ENCODE results near the gene ATR. TPM values are rescaled to one million over a fixed set of nuclear protein-coding genes. Genes with fewer than 3 reads are reported as not detected.
"Not testable (repeated sequence)": the region's sequence is repeated elsewhere in the genome, so short reads cannot be mapped to it uniquely, and the experiment has no call there.

The ATR gene
- total RNA-seq, 2 donors from 2014 or later, result 18.2 to 18.8 TPM

GRCh38 chr3:142574665-142575064, 3.9 kb downstream of the ATR start:
- H3K27me3 ChIP-seq, result no peaks in the 10 kb centered on the region
- no peak overlapping the region for H3K4me3 ChIP-seq
- H3K27ac ChIP-seq, result no peak overlapping the region
- DNase-seq (no peak), ATAC-seq (no peak)
- peaks cover 18% of the 10 kb centered on the region for H3K4me1 ChIP-seq
- H3K9me3 ChIP-seq, result no peaks in the 10 kb centered on the region
- TF ChIP-seq CTCF (IDR thresholded peaks at IDR 0.05) (no peak), POLR2A (IDR thresholded peaks at IDR 0.05) (no peak)
- 50 to 59% methylated on average over 1 of the region's 1 CpG for WGBS, 2 donors
- no peaks in the 10 kb centered on the region for H3K36me3 ChIP-seq (replicated peaks in 1 of 2; ENCODE audit: insufficient read depth in 1 of 2, low read depth in 2 of 2)
- intact Hi-C loops (cut with DNase I), result no loop called here

DNA sequence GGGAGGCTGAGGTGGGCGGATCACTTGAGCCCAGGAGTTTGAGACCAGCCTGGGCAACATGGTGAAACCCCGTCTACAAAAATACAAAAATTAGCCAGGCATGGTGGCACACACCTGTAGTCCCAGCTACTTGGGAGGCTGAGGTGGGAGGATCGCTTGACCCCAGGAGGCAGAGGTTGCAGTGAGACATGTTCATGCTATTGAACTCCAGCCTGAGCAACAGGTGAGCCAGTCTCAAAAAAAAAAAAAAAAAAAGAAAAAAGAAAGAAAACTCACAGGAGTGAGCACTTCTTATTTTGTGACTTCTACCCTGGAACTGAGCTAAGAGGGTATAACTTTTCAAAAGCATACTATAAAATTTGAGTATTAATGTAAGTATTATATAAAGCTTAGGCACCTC, 4.3 kb downstream of the ATR start:
- H3K27ac ChIP-seq; H3K9me3 ChIP-seq; intact Hi-C loops (cut with DNase I); ATAC-seq; H3K4me3 ChIP-seq; H3K27me3 ChIP-seq; DNase-seq; H3K36me3 ChIP-seq (replicated peaks in 1 of 2; ENCODE audit: insufficient read depth in 1 of 2, low read depth in 2 of 2): not testable (repeated sequence)
- H3K4me1 ChIP-seq, result peaks cover 14% of the 10 kb centered on the region
- 90% methylated on average over 3 of the region's 3 CpGs for WGBS, 2 donors

GRCh38 chr3:142569422-142569821, 9.1 kb downstream of the ATR start:
- H3K27ac ChIP-seq; H3K27me3 ChIP-seq; H3K4me1 ChIP-seq; H3K4me3 ChIP-seq; DNase-seq; H3K9me3 ChIP-seq; H3K36me3 ChIP-seq (replicated peaks in 1 of 2; ENCODE audit: insufficient read depth in 1 of 2, low read depth in 2 of 2); ATAC-seq; intact Hi-C loops (cut with DNase I): not testable (repeated sequence)
- 89 to 100% methylated on average over 3 of the region's 3 CpGs for WGBS, 2 donors

DNA sequence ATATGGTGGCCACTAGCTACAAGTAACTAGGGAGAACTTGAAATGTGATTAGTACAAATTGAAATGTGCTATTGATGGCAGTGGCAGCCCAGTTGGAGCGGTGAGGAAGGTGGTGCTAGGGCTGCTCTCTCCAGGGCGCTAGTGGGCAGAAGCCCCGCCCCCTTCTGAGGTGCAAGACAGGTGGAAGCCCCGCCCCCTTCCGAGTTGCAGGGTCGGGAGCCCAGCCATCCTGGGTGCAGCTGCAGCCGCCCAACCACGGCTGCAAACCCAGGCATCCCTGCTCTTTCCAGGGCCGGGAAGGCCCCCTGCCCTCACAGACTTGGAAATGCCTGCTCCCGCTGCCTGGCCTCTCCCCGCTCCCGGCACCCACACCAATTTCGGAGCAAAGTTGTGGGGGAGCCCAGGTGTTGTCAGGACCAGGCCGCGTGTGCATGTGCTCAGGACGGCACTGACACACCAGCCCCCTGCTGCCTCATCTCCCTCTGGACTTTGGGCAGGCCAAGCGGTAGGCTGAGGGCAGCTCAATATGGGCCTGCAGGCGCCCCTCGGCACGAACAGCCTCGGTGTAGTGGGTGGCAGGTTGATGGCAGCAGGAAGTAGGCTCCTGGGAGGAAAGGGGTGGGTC, 10.0 kb downstream of the ATR start:
- H3K27ac ChIP-seq, result no peak overlapping the region
- H3K36me3 ChIP-seq (replicated peaks in 1 of 2; ENCODE audit: insufficient read depth in 1 of 2, low read depth in 2 of 2), result peaks cover 0 to 5% of the 10 kb centered on the region in 2 donors
- no peaks in the 10 kb centered on the region for H3K27me3 ChIP-seq
- H3K4me1 ChIP-seq, result no peaks in the 10 kb centered on the region
- H3K9me3 ChIP-seq, result no peaks in the 10 kb centered on the region
- H3K4me3 ChIP-seq, result no peak overlapping the region
- TF ChIP-seq CTCF (IDR thresholded peaks at IDR 0.05) (no peak), POLR2A (IDR thresholded peaks at IDR 0.05) (no peak)
- DNase-seq (no peak), ATAC-seq (no peak)
- intact Hi-C loops (cut with DNase I), result no loop called here
- WGBS, 2 donors, result 85 to 89% methylated on average over 15 to 21 of the region's 21 CpGs

- no peak overlapping the region for H3K27ac ChIP-seq
- 79 to 81% methylated on average over 3 of the region's 3 CpGs for WGBS, 2 donors
- no peak overlapping the region for H3K4me3 ChIP-seq
- TF ChIP-seq POLR2A (IDR thresholded peaks at IDR 0.05) (no peak), CTCF (IDR thresholded peaks at IDR 0.05) (no peak)
- peaks cover 0 to 8% of the 10 kb centered on the region in 2 donors for H3K36me3 ChIP-seq (replicated peaks in 1 of 2; ENCODE audit: insufficient read depth in 1 of 2, low read depth in 2 of 2)
- H3K9me3 ChIP-seq, result no peaks in the 10 kb centered on the region
- no peak for DNase-seq
- H3K4me1 ChIP-seq, result no peaks in the 10 kb centered on the region
- intact Hi-C loops (cut with DNase I), result no loop called here
- H3K27me3 ChIP-seq, result no peaks in the 10 kb centered on the region
- ATAC-seq, result no peak
Measured at GRCh38 chr3:142566096-142566495, 12.4 kb downstream of the ATR start.

DNA sequence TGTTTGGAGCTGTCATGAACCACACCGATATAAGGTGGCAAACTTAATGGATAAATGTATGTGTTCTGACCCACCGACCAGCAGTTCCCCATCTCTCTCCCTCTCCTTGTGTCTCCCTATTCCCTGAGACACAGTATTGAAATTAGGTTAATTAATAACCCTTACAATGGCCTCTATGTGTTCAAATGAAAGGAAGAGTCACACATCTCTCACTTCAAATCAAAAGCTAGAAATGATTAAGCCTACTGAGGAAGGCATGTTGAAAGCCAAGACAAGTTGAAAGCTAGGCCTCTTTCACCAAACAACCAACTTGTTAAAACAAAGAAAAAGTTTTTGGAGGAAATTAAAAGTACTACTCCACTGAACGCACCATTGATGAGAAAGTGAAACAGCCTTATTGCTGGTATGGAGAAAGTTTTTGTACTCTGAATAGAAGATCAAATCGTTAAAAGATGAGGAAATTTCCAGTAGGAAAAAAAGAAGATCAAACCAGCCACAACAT, 15.0 kb downstream of the ATR start:
- WGBS, 2 donors, result 69 to 70% methylated on average over 4 of the region's 4 CpGs

More for the DNA sequence above, 15.0 kb downstream of the ATR start:
- Histone ChIP-seq H3K4me3 (no peak overlapping the region), H3K36me3 (replicated peaks in 1 of 2; ENCODE audit: insufficient read depth in 1 of 2, low read depth in 2 of 2) (peaks cover 0 to 8% of the 10 kb centered on the region in 2 donors), H3K27ac (no peak overlapping the region), H3K4me1 (no peaks in the 10 kb centered on the region), H3K9me3 (no peaks in the 10 kb centered on the region), H3K27me3 (no peaks in the 10 kb centered on the region)
- intact Hi-C loops (cut with DNase I), result no loop called here
- no peak for TF ChIP-seq POLR2A (IDR thresholded peaks at IDR 0.05)
- TF ChIP-seq CTCF (IDR thresholded peaks at IDR 0.05), result no peak
- DNase-seq, result no peak
- no peak for ATAC-seq

Measured in body of pancreas (tissue), 4 donors.